ENCODE measurements around the gene SAMD4A.

Gene SAMD4A

GRCh38 chr14:54706769-54707168, 139.8 kb downstream of the SAMD4A start:
- DNase-seq (ENCODE audit: low spot score), result no peak

- DNase-seq (ENCODE audit: low spot score), result no peak
Observed at GRCh38 chr14:54708161-54708560, 141.2 kb downstream of the SAMD4A start.

- DNase-seq (ENCODE audit: low spot score), result no peak
Observed at GRCh38 chr14:54708982-54709381, 142.1 kb downstream of the SAMD4A start.

GRCh38 chr14:54709444-54709843, 142.5 kb downstream of the SAMD4A start:
- no peak for DNase-seq (ENCODE audit: low spot score)

GRCh38 chr14:54709867-54710266, 142.9 kb downstream of the SAMD4A start:
- no peak for DNase-seq (ENCODE audit: low spot score)

GRCh38 chr14:54711312-54711711, 144.4 kb downstream of the SAMD4A start:
- no peak for DNase-seq (ENCODE audit: low spot score)

GRCh38 chr14:54711812-54712464, 145.0 kb downstream of the SAMD4A start:
- no peak for DNase-seq (ENCODE audit: low spot score)

- DNase-seq (ENCODE audit: low spot score), result no peak
Observed at GRCh38 chr14:54712465-54713200, 145.7 kb downstream of the SAMD4A start.

GRCh38 chr14:54713379-54713778, 146.5 kb downstream of the SAMD4A start:
- no peak for DNase-seq (ENCODE audit: low spot score)

GRCh38 chr14:54715239-54715638, 148.3 kb downstream of the SAMD4A start:
- no peak for DNase-seq (ENCODE audit: low spot score)

- no peak for DNase-seq (ENCODE audit: low spot score)
Observed at GRCh38 chr14:54715811-54716210, 148.9 kb downstream of the SAMD4A start.

GRCh38 chr14:54716862-54717261, 149.9 kb downstream of the SAMD4A start:
- DNase-seq (ENCODE audit: low spot score), result no peak

GRCh38 chr14:54718046-54718445, 151.1 kb downstream of the SAMD4A start:
- DNase-seq (ENCODE audit: low spot score), result no peak

GRCh38 chr14:54719406-54719805, 152.5 kb downstream of the SAMD4A start:
- no peak for DNase-seq (ENCODE audit: low spot score)

GRCh38 chr14:54722791-54723432, 156.0 kb downstream of the SAMD4A start:
- DNase-seq (ENCODE audit: low spot score), result no peak

- no peak for DNase-seq (ENCODE audit: low spot score)
Observed at GRCh38 chr14:54724123-54724522, 157.2 kb downstream of the SAMD4A start.

- DNase-seq (ENCODE audit: low spot score), result no peak
Observed at GRCh38 chr14:54724676-54725325, 157.9 kb downstream of the SAMD4A start.

- no peak for DNase-seq (ENCODE audit: low spot score)
Observed at GRCh38 chr14:54725998-54726397, 159.1 kb downstream of the SAMD4A start.

GRCh38 chr14:54727929-54728328, 161.0 kb downstream of the SAMD4A start:
- no peak for DNase-seq (ENCODE audit: low spot score)

GRCh38 chr14:54728700-54729527, 162.0 kb downstream of the SAMD4A start:
- no peak for DNase-seq (ENCODE audit: low spot score)

- DNase-seq (ENCODE audit: low spot score), result no peak
Observed at GRCh38 chr14:54730156-54730961, 163.4 kb downstream of the SAMD4A start.
